Activated naive CD8-positive, alpha-beta T cell (primary cell): ENCODE measurements around the gene ARID5A.
A peak's percentile ranks its signal among the peaks of the same experiment; 100 is the strongest.
"Not testable (repeated sequence)": the region's sequence is repeated elsewhere in the genome, so short reads cannot be mapped to it uniquely, and the experiment has no call there.

ENCODE experiments used
- H3K27ac Mint-ChIP-seq: one replicate; pipeline ENCODE4 v1.8.0; 2021; ENCODE audit warnings: mixed read lengths
- H3K27me3 Mint-ChIP-seq: one replicate; pipeline ENCODE4 v1.8.0; 2021; ENCODE audit warnings: mixed read lengths
- H3K36me3 Mint-ChIP-seq: one replicate; pipeline ENCODE4 v1.8.0; 2021; ENCODE audit warnings: mixed read lengths
- H3K4me1 Mint-ChIP-seq: one replicate; pipeline ENCODE4 v1.8.0; 2021; ENCODE audit warnings: low read depth, mixed read lengths
- H3K4me3 Mint-ChIP-seq: one replicate; pipeline ENCODE4 v1.8.0; 2021; ENCODE audit warnings: mild to moderate bottlenecking, mixed read lengths
- H3K9me3 Mint-ChIP-seq: one replicate; pipeline ENCODE4 v1.8.0; 2021; ENCODE audit warnings: low read depth, mixed read lengths

Gene ARID5A

GRCh38 chr2:96551605-96552314, 15.2 kb downstream of the ARID5A start:
- H3K27ac Mint-ChIP-seq, result no peak overlapping the region
- no peaks in the 10 kb centered on the region for H3K27me3 Mint-ChIP-seq
- peaks cover 21% of the 10 kb centered on the region for H3K4me1 Mint-ChIP-seq
- no peaks in the 10 kb centered on the region for H3K36me3 Mint-ChIP-seq
- H3K9me3 Mint-ChIP-seq, result no peaks in the 10 kb centered on the region
- H3K4me3 Mint-ChIP-seq, result no peak overlapping the region

DNA sequence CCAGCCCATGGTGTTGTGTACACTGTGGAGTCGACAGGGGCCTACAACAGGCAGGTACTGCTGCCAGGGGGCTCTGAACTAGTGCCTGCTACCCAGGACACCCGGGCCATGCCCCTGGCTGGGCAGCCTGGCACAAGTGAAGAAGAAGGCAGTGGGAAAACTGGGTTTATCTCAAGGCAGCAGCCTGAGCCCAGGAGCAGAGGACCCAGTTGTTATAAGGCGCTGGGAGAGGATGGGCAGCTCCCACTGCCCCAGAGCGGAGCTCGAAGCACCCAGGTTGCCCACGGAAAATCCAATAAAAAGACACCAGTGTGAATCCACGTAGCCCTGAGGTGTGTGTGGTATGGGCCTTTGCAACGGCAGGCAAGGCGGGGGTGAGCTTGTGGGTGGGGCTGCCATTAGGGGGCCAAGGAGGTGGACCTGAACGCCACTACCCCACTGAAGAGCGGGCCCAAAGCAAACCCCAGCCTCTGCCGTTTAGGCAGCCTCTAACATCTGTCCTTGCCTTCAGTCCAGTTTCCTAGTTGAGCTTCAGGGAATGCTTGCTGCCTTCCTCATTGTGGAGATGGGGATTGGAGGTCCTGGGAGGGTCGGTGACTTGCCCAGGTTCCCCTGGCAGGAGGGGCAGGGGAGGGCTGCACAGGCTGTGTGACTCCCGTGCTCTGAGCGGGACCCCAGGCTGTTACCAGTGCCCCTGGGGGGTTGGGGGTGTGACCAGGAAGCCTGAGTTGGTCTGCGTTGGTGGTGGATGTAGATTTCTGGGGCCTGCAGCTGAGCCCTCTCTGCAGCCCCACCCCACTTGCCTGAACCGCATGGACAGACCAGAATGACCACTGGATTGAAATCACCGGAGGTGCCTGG, 16.0 kb downstream of the ARID5A start:
- H3K4me1 Mint-ChIP-seq, result peaks cover 22% of the 10 kb centered on the region
- H3K27ac Mint-ChIP-seq, result no peak overlapping the region
- H3K27me3 Mint-ChIP-seq, result no peaks in the 10 kb centered on the region
- no peaks in the 10 kb centered on the region for H3K9me3 Mint-ChIP-seq
- H3K4me3 Mint-ChIP-seq, result no peak overlapping the region
- H3K36me3 Mint-ChIP-seq, result no peaks in the 10 kb centered on the region

DNA sequence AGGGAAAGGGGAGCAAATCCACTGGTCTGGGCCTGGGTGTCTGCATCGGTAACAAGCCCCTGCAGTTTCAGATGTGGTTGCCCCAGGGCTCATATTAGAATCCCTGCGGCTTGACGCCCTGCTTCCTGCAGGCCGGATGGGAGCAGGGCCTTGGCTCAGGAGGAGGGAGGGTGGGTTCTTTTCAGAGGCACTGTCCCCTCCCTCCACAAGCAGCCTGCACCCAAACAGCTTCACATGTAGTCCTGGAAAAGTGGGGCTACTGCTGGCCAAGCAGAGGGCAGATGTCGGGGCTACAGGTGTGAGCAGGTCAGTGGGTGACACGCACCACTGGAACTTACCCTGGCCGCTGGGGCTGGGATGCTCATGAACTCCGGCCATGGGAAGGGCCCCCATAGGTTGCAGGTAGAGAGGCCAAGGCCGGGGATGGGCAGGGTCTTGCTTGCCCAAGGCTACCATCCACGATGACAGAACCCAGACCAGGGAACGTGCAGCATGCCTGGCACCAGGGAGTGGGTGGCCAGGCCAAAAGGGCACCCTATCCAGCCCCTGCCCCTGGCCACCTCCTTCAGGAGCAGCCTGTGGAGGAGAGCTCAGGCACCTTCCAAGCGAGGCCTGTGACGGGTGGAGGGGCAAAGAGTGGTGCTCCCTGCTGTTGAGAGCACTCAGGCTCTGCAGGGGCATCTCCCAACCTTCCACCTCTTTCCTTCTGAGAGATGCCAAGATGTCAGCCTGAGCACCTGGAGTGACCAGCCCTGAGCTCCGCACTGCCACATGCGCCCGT, 16.8 kb downstream of the ARID5A start:
- Mint-ChIP-seq H3K27ac (no peak overlapping the region), H3K4me1 (peaks cover 21% of the 10 kb centered on the region), H3K9me3 (no peaks in the 10 kb centered on the region), H3K36me3 (no peaks in the 10 kb centered on the region), H3K4me3 (no peak overlapping the region), H3K27me3 (no peaks in the 10 kb centered on the region)

GRCh38 chr2:96553957-96554292, 17.4 kb downstream of the ARID5A start:
- H3K36me3 Mint-ChIP-seq, H3K9me3 Mint-ChIP-seq, H3K27ac Mint-ChIP-seq, H3K4me3 Mint-ChIP-seq, H3K27me3 Mint-ChIP-seq: not testable (repeated sequence)
- peaks cover 21% of the 10 kb centered on the region for H3K4me1 Mint-ChIP-seq

GRCh38 chr2:96554293-96555145, 18.0 kb downstream of the ARID5A start:
- Mint-ChIP-seq H3K9me3 (no peaks in the 10 kb centered on the region), H3K4me1 (peaks cover 21% of the 10 kb centered on the region), H3K4me3 (no peak overlapping the region), H3K27me3 (no peaks in the 10 kb centered on the region), H3K27ac (no peak overlapping the region), H3K36me3 (peaks cover 4% of the 10 kb centered on the region)

DNA sequence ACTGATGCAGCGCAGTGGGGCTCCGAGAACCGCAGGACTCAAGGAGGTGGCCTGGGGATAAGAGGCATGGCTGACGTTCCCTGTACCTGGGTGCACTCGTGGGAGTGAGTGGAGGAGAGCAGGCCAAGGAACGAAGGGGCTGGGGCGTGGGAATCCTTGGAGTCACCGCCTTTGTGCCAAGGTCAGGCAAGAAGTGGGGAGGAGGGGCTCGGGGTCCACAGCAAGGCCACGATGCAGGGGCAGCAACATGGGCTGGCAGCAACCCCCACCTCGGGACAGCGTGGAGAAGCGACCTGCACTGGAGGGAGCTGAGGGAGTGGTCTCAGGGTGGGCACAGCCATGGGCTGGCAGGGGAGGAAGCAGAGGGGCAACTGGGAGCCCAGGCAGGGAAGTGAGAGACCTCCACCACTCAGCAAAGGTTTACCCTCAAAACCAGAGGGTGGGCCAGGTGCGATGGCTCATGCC, 18.6 kb downstream of the ARID5A start:
- H3K27me3 Mint-ChIP-seq, result no peaks in the 10 kb centered on the region
- H3K4me1 Mint-ChIP-seq, result peaks cover 21% of the 10 kb centered on the region
- no peak overlapping the region for H3K27ac Mint-ChIP-seq
- H3K9me3 Mint-ChIP-seq, result no peaks in the 10 kb centered on the region
- no peak overlapping the region for H3K4me3 Mint-ChIP-seq
- peaks cover 4% of the 10 kb centered on the region for H3K36me3 Mint-ChIP-seq

GRCh38 chr2:96556441-96557330, 20.1 kb downstream of the ARID5A start:
- no peaks in the 10 kb centered on the region for H3K9me3 Mint-ChIP-seq
- H3K36me3 Mint-ChIP-seq, result peaks cover 4% of the 10 kb centered on the region
- peak overlapping the region; percentile 38 for H3K27ac Mint-ChIP-seq
- H3K4me1 Mint-ChIP-seq, result peaks cover 21% of the 10 kb centered on the region
- no peaks in the 10 kb centered on the region for H3K27me3 Mint-ChIP-seq
- no peak overlapping the region for H3K4me3 Mint-ChIP-seq

DNA sequence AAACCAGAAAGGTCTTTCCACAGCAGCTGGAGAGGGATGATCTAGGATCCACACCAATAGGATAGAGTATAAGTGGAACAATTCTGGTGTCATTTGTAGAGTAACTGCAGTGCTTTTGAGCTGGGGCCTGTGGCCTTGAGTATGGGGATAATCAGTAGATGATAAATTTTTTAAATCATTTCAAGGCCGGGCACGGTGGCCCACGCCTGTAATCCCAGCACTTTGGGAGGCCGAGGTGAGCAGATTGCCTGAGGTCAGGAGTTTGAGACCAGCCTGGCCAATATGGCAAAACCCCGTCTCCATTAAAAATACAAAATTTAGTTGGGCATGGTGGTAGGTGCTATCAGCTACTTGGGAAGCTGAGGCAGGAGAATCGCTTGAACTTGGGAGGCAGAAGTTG, 20.9 kb downstream of the ARID5A start:
- not testable (repeated sequence) for H3K9me3 Mint-ChIP-seq, H3K36me3 Mint-ChIP-seq, H3K4me3 Mint-ChIP-seq, H3K27me3 Mint-ChIP-seq
- H3K4me1 Mint-ChIP-seq, result peaks cover 21% of the 10 kb centered on the region
- H3K27ac Mint-ChIP-seq, result peak overlapping the region; percentile 38

- Mint-ChIP-seq H3K27ac (no peak overlapping the region), H3K36me3 (peaks cover 4% of the 10 kb centered on the region), H3K4me1 (peaks cover 19% of the 10 kb centered on the region), H3K27me3 (no peaks in the 10 kb centered on the region), H3K4me3 (no peak overlapping the region), H3K9me3 (peaks cover 3% of the 10 kb centered on the region)
Observed at GRCh38 chr2:96558061-96558460, 21.5 kb downstream of the ARID5A start.

DNA sequence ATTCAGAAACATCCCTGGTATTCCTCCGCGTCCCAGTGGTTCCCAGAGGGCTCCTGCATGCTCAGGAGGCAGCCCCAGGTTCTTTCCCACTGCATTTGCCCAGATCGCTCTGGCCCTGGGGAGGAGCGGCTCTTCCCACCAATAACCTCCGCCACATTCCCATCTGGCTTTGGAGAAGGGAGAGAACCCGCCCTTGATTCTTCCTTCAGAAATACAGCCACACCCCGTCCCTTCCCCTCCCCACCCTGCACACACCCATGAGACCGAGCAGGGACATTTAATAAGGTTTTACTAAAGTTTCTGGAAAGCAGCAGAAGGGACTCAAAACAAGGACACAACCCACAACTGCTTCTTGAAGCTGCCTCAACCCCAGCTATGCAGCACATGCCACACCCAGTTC, 21.9 kb downstream of the ARID5A start:
- no peak overlapping the region for H3K4me3 Mint-ChIP-seq
- H3K27ac Mint-ChIP-seq, result no peak overlapping the region
- no peaks in the 10 kb centered on the region for H3K27me3 Mint-ChIP-seq
- H3K9me3 Mint-ChIP-seq, result peaks cover 3% of the 10 kb centered on the region
- peaks cover 4% of the 10 kb centered on the region for H3K36me3 Mint-ChIP-seq
- H3K4me1 Mint-ChIP-seq, result peaks cover 16% of the 10 kb centered on the region

DNA sequence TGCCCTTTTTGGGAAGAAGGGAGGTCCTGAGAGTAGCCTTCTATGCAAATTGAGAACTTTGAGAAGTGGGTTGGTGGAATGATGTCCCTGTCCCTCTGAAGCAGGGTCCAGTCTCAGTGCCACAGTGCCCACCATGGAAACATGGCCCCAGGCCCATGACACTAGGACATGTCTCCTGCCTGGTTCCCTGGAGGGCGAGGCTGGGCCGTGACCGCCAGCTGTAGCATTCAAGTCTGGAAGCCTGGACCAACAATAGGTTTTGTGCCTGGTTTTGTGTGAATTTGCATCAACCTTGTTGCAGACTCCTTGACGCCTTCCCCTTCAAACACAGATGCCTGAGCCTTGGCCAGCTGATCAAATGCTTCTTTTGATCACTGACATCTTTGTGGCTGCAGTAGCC, 27.5 kb downstream of the ARID5A start:
- peaks cover 3% of the 10 kb centered on the region for H3K9me3 Mint-ChIP-seq
- no peak overlapping the region for H3K4me3 Mint-ChIP-seq
- no peaks in the 10 kb centered on the region for H3K27me3 Mint-ChIP-seq
- peaks cover 3% of the 10 kb centered on the region for H3K36me3 Mint-ChIP-seq
- H3K4me1 Mint-ChIP-seq, result no peaks in the 10 kb centered on the region
- H3K27ac Mint-ChIP-seq, result no peak overlapping the region

DNA sequence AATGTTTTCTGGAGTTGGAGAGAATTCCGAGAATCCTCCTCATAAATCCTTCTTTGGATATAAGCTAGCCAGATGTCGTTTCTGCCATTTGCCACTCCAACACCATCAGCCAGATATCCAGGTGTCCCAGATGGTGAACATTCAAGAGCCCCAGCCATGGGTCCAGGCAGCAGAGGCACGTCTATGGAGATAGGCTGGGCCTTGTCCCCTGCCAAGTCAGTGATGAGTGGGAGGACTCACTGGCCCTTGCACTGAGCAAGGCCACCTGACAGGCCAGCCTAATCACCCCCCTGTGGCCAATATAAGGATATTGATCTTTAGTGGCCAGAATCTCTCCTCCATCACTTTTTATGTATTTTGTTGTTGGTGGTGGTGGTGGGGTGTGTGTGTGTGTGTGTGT, 28.0 kb downstream of the ARID5A start:
- no peak overlapping the region for H3K27ac Mint-ChIP-seq
- H3K27me3 Mint-ChIP-seq, result no peaks in the 10 kb centered on the region
- H3K4me1 Mint-ChIP-seq, result no peaks in the 10 kb centered on the region
- H3K4me3 Mint-ChIP-seq, result no peak overlapping the region
- H3K36me3 Mint-ChIP-seq, result no peaks in the 10 kb centered on the region
- H3K9me3 Mint-ChIP-seq, result peaks cover 3% of the 10 kb centered on the region

- H3K36me3 Mint-ChIP-seq, result no peaks in the 10 kb centered on the region
- H3K4me3 Mint-ChIP-seq, result no peak overlapping the region
- H3K27ac Mint-ChIP-seq, result no peak overlapping the region
- H3K27me3 Mint-ChIP-seq, result no peaks in the 10 kb centered on the region
- peaks cover 3% of the 10 kb centered on the region for H3K9me3 Mint-ChIP-seq
- no peaks in the 10 kb centered on the region for H3K4me1 Mint-ChIP-seq
Observed at GRCh38 chr2:96565111-96565510, 28.6 kb downstream of the ARID5A start.

- H3K36me3 Mint-ChIP-seq, result peaks cover 3% of the 10 kb centered on the region
- H3K4me3 Mint-ChIP-seq, result no peak overlapping the region
- H3K9me3 Mint-ChIP-seq, result no peaks in the 10 kb centered on the region
- H3K4me1 Mint-ChIP-seq, result no peaks in the 10 kb centered on the region
- H3K27me3 Mint-ChIP-seq, result no peaks in the 10 kb centered on the region
- H3K27ac Mint-ChIP-seq, result no peak overlapping the region
Observed at GRCh38 chr2:96568094-96568493, 31.5 kb downstream of the ARID5A start.
